ENCODE results near the gene RTL5. TPM values are rescaled to one million over a fixed set of nuclear protein-coding genes. Genes with fewer than 3 reads are reported as not detected.
A peak's percentile ranks its signal among the peaks of the same experiment; 100 is the strongest.

Gene RTL5
- total and polyA plus RNA-seq, 4 donors = 8.2 to 32.9 (median 20.0) TPM

DNA sequence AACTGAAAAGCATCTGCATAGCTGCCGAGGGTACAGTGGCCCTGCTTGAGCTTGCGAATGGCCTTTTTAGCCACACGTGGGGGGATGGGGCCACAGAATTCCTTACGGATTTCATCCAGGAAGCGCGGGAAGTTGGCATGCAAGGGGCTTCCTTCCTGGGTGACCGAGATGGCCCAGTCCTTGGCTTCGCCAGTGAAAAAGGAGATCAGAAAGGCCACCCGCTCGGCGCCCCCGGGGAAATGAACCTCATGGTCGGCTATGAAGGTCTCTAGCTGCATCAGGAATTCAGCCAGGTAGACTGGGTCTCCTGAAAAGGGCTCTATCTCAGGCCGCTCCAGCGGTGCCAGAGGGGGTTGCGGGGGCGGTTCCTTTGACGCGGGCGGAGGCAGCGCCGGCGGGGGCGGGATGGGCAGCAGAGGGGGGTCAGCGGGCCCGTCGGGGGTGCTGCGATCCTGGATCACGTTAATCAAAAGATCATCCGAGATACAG lies 909 bp downstream of the RTL5 start:
- Histone ChIP-seq H3K36me3 (ENCODE audit: control insufficient read depth, insufficient read depth, low read length) (peaks cover 20% of the 10 kb centered on the region), H3K4me1 (ENCODE audit: control insufficient read depth, insufficient read depth, low read length) (peaks cover 56% of the 10 kb centered on the region), H3K27me3 (ENCODE audit: control insufficient read depth, insufficient read depth, low read length) (peaks cover 42% of the 10 kb centered on the region), H3K4me3 (ENCODE audit: low read depth, low read length) (peak overlapping the region; percentile 47), H3K27ac (ENCODE audit: low read depth, low read length) (no peak overlapping the region), H3K9me3 (ENCODE audit: control insufficient read depth, insufficient read depth, low read length) (no peaks in the 10 kb centered on the region)
- WGBS (ENCODE audit: insufficient coverage) = 33% methylated on average over 30 of the region's 30 CpGs
- peak in 1 of 6 donors; percentile 12 for DNase-seq (ENCODE audit: low read depth in 4 of 6, low spot score in 6 of 6)

DNA sequence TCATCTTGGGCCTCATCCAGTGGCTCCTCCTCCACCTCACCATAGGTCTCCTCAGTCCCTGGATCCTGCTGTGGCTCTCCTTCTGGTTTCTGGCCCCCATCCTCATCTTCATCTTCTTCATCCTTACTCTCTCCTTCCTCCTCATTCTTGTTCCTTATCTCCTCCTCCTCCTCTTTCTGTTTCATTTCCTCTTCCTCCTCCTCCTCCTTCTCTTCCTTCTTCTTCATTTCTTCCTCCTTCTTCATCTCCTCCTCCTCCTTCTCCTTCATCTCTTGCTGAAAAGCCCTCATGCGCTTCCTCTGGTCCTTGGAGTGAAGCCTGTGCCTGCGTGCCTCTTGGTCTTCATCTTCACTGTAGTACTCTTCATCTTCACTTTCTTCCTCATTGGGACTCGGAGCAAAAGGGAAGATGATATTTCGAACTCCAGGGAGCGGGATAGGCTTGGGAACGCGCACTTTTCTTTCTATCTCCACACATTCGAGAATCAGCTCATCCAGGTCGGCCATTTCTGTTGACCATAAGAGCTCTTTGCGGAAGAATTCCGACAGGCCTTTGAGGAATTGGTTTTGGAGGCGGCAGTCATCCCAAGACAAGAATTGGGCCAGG lies 1.5 kb downstream of the RTL5 start:
- H3K4me3 ChIP-seq (ENCODE audit: low read depth, low read length) = peak overlapping the region; percentile 19
- no peak for DNase-seq (ENCODE audit: low read depth in 4 of 6, low spot score in 6 of 6)
- peaks cover 58% of the 10 kb centered on the region for H3K4me1 ChIP-seq (ENCODE audit: control insufficient read depth, insufficient read depth, low read length)
- peaks cover 20% of the 10 kb centered on the region for H3K36me3 ChIP-seq (ENCODE audit: control insufficient read depth, insufficient read depth, low read length)
- H3K27ac ChIP-seq (ENCODE audit: low read depth, low read length) = no peak overlapping the region
- no peaks in the 10 kb centered on the region for H3K9me3 ChIP-seq (ENCODE audit: control insufficient read depth, insufficient read depth, low read length)
- H3K27me3 ChIP-seq (ENCODE audit: control insufficient read depth, insufficient read depth, low read length) = peaks cover 47% of the 10 kb centered on the region
- WGBS (ENCODE audit: insufficient coverage) = 69% methylated on average over 10 of the region's 12 CpGs

DNA sequence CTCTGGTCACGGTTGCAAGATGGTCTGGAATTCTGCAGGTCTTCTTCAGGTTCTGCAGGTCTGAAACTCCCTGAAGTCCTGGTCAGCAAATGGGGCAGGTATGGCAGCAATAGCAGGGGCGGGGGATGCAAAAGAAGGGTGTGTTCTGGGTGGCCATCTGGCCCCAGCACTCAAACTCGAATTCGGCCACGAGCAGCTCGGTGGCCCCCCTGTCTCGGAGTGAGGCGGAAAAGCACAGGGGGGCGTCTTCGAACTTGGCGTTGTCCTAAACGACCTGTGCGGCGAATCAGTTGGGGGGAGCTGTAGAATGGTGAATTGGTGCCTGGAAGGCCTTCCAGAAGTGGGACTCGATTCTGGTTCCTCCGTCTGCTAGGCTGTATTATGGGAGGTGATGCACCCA lies 2.1 kb downstream of the RTL5 start:
- Histone ChIP-seq H3K27ac (ENCODE audit: low read depth, low read length) (no peak overlapping the region), H3K4me3 (ENCODE audit: low read depth, low read length) (no peak overlapping the region), H3K36me3 (ENCODE audit: control insufficient read depth, insufficient read depth, low read length) (peaks cover 20% of the 10 kb centered on the region), H3K27me3 (ENCODE audit: control insufficient read depth, insufficient read depth, low read length) (peaks cover 47% of the 10 kb centered on the region), H3K9me3 (ENCODE audit: control insufficient read depth, insufficient read depth, low read length) (no peaks in the 10 kb centered on the region), H3K4me1 (ENCODE audit: control insufficient read depth, insufficient read depth, low read length) (peaks cover 58% of the 10 kb centered on the region)
- no peak for DNase-seq (ENCODE audit: low read depth in 4 of 6, low spot score in 6 of 6)
- WGBS (ENCODE audit: insufficient coverage) = 90% methylated on average over 16 of the region's 16 CpGs

DNA sequence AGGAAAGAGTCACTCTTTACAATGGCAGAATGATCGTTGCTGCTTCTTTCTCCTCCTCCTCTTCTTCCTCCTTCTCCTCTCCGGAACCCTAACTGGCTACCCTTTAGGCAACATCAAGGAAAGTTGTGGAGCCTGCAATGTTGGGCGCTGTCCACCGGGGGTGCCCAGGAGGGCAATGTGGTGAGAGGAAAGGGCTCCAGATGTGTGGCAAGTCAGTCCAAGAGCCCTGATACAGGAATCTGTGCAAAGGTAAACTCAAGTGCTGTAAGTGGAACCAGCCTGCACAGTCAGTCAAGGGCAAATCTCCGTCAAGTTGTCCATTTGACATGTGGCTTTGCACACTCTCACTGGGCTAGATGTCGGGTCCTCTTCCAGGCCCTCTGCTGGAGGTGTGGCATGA lies 2.8 kb downstream of the RTL5 start:
- no peak overlapping the region for H3K27ac ChIP-seq (ENCODE audit: low read depth, low read length)
- H3K4me3 ChIP-seq (ENCODE audit: low read depth, low read length) = no peak overlapping the region
- WGBS (ENCODE audit: insufficient coverage) = 55% methylated on average over 5 of the region's 6 CpGs

DNA sequence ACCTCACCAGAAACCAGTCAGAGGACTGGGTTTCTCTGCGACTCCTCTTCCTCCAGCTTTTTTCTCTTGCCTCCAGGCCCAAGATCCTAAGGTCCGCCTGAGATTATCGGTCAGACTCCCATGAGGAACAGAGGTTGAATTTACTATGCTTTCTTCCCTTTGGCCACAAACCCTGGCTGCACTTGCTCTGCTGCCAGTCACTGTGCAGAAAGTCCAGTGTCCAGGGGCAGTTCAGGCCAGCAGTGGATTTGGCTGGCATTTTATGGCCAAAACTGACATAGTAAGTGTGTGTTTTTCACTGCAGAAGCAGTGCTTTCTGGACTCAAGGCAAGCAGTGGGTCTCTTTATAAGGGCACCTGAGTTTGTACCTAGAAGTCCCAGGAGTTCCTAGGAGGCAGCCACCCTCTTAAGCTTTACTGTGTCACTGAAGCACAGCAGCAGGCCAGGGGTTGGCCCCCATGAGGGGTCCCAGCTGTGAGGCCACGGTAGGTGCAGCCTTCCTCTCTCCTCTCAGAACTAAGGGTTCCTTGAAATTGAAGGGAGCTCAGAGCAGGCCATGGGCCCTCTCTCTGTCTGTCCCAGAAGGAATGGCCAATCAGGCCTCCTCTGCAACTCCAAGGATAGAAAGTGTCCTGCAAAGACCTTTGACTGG lies 3.4 kb downstream of the RTL5 start:
- H3K4me1 ChIP-seq (ENCODE audit: control insufficient read depth, insufficient read depth, low read length) = peaks cover 70% of the 10 kb centered on the region
- H3K4me3 ChIP-seq (ENCODE audit: low read depth, low read length) = no peak overlapping the region
- no peak overlapping the region for H3K27ac ChIP-seq (ENCODE audit: low read depth, low read length)
- peaks cover 36% of the 10 kb centered on the region for H3K27me3 ChIP-seq (ENCODE audit: control insufficient read depth, insufficient read depth, low read length)
- peaks cover 14% of the 10 kb centered on the region for H3K36me3 ChIP-seq (ENCODE audit: control insufficient read depth, insufficient read depth, low read length)
- WGBS (ENCODE audit: insufficient coverage) = 63% methylated on average over 4 of the region's 4 CpGs
- no peaks in the 10 kb centered on the region for H3K9me3 ChIP-seq (ENCODE audit: control insufficient read depth, insufficient read depth, low read length)
- no peak for DNase-seq (ENCODE audit: low read depth in 4 of 6, low spot score in 6 of 6)

More for the DNA sequence above, 2.8 kb downstream of the RTL5 start:
- DNase-seq (ENCODE audit: low read depth in 4 of 6, low spot score in 6 of 6) = no peak
- no peaks in the 10 kb centered on the region for H3K9me3 ChIP-seq (ENCODE audit: control insufficient read depth, insufficient read depth, low read length)
- H3K27me3 ChIP-seq (ENCODE audit: control insufficient read depth, insufficient read depth, low read length) = peaks cover 40% of the 10 kb centered on the region
- peaks cover 15% of the 10 kb centered on the region for H3K36me3 ChIP-seq (ENCODE audit: control insufficient read depth, insufficient read depth, low read length)
- peaks cover 64% of the 10 kb centered on the region for H3K4me1 ChIP-seq (ENCODE audit: control insufficient read depth, insufficient read depth, low read length)

DNA sequence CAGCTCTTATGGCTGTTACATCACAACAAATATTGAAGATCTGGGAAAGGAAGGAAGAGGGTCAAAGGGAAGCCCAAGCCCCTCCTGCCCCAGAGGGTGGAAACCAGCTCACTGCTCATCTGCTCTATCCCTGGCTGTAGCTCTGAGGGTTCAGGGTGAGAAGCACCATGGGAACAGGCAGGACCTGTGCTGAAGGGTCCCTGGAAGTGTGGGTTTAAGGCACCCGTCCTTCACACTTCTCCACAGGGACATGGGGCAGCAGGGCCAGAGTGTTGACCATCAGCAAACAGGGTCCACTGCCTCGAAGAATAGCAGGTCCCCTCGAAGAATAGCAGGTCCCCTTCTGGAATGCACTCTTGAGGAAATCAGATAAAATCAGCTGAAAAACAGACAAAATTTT lies 4.4 kb downstream of the RTL5 start:
- Histone ChIP-seq H3K4me3 (ENCODE audit: low read depth, low read length) (no peak overlapping the region), H3K27me3 (ENCODE audit: control insufficient read depth, insufficient read depth, low read length) (peaks cover 34% of the 10 kb centered on the region), H3K9me3 (ENCODE audit: control insufficient read depth, insufficient read depth, low read length) (no peaks in the 10 kb centered on the region), H3K36me3 (ENCODE audit: control insufficient read depth, insufficient read depth, low read length) (peaks cover 14% of the 10 kb centered on the region), H3K4me1 (ENCODE audit: control insufficient read depth, insufficient read depth, low read length) (peaks cover 67% of the 10 kb centered on the region), H3K27ac (ENCODE audit: low read depth, low read length) (no peak overlapping the region)
- 52% methylated on average over 3 of the region's 3 CpGs for WGBS (ENCODE audit: insufficient coverage)
- DNase-seq (ENCODE audit: low read depth in 4 of 6, low spot score in 6 of 6) = no peak

DNA sequence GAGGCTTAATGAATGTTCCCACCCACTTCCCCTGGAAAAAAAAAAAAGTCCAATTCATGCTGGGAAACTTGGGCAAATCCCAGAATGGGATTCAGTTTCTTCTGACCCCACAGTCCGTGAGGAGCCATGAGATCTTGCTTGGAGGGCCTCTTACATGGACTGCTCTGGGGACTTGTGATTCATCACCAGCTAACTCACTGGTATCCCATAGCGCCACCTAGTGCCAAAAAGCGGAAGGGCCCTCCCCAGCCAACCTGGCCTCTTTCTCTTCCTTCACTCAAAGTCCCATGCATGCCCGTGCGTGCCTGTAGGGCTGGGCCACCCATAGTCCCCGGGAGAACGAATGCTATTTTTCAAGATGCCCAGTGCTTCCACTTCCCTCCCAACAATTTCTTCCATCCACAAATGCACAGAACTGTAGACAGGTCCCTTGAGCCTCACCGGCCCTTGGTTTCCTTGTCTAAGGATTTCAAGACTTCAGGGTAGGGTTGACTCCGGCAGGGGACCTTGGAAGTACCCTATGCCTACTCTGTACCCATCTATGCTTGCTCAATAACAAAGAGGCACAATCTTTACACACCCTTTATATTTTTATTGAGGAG lies 5.1 kb downstream of the RTL5 start:
- Histone ChIP-seq H3K4me3 (ENCODE audit: low read depth, low read length) (no peak overlapping the region), H3K36me3 (ENCODE audit: control insufficient read depth, insufficient read depth, low read length) (peaks cover 14% of the 10 kb centered on the region), H3K27ac (ENCODE audit: low read depth, low read length) (peak overlapping the region; percentile 43), H3K4me1 (ENCODE audit: control insufficient read depth, insufficient read depth, low read length) (peaks cover 64% of the 10 kb centered on the region), H3K9me3 (ENCODE audit: control insufficient read depth, insufficient read depth, low read length) (no peaks in the 10 kb centered on the region), H3K27me3 (ENCODE audit: control insufficient read depth, insufficient read depth, low read length) (peaks cover 29% of the 10 kb centered on the region)
- DNase-seq (ENCODE audit: low read depth in 4 of 6, low spot score in 6 of 6) = peak in 5 of 6 donors; percentile 59 to 93 (median 70)
- 4% methylated on average over 7 of the region's 9 CpGs for WGBS (ENCODE audit: insufficient coverage)

DNA sequence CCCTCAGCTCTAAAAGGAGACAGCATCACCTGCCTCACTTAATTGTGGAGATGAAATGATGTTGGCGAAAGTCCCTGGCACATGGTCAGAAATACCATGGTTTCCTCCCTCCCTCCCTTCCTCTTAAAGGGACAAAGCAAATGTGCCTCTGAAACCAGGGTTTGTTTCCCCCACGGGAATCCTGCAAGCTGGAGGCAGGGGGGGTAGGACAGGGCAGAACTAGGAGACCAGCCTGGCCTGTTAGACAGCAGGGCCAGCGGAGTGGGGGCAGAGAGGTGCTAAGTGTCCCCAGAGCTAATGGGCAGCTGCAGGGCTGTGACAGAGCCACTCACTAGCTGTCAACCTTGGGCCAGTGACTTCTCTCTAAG lies 5.7 kb downstream of the RTL5 start:
- no peak overlapping the region for H3K4me3 ChIP-seq (ENCODE audit: low read depth, low read length)
- no peaks in the 10 kb centered on the region for H3K9me3 ChIP-seq (ENCODE audit: control insufficient read depth, insufficient read depth, low read length)
- H3K4me1 ChIP-seq (ENCODE audit: control insufficient read depth, insufficient read depth, low read length) = peaks cover 61% of the 10 kb centered on the region
- H3K27ac ChIP-seq (ENCODE audit: low read depth, low read length) = peak overlapping the region; percentile 43
- peak in 2 of 6 donors; percentile 32 for DNase-seq (ENCODE audit: low read depth in 4 of 6, low spot score in 6 of 6)
- 50% methylated on average over 1 of the region's 3 CpGs for WGBS (ENCODE audit: insufficient coverage)
- peaks cover 27% of the 10 kb centered on the region for H3K27me3 ChIP-seq (ENCODE audit: control insufficient read depth, insufficient read depth, low read length)
- peaks cover 14% of the 10 kb centered on the region for H3K36me3 ChIP-seq (ENCODE audit: control insufficient read depth, insufficient read depth, low read length)

DNA sequence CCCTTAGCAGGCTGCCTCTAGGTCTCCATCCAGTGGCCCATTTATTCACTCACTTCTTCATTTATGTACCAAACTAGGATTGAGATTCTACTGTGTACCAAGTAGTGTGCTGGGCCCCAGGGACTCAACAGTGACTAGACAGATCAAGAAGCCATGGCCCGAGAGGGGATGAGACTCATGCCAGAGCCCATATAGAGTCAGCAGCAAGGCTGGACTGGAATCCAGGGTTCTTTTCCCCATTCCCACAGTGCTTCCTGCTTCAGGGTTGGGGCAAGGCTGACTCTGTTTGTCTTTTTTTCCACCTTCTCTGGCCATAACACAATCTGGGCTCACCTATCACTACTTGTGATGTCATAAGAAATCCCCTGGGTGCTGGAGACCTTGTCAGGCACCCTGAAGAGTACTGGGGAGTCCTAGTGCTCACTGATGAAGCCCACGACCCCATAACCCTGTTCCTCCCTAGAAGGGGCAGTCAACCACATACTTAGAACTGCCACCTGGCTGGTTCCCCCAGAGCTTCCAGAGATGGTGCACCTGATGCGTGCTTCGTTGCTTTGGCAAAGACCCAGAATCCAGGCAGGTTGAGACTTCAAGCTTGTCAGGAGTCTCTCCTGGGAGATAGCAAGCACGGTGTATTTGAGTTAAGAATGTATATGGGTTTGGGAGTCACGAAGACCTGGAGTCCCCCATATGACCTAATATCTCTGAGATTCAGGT lies 6.2 kb downstream of the RTL5 start:
- H3K27ac ChIP-seq (ENCODE audit: low read depth, low read length) = peak overlapping the region; percentile 12
- peaks cover 60% of the 10 kb centered on the region for H3K4me1 ChIP-seq (ENCODE audit: control insufficient read depth, insufficient read depth, low read length)
- H3K27me3 ChIP-seq (ENCODE audit: control insufficient read depth, insufficient read depth, low read length) = peaks cover 24% of the 10 kb centered on the region
- H3K4me3 ChIP-seq (ENCODE audit: low read depth, low read length) = no peak overlapping the region
- H3K36me3 ChIP-seq (ENCODE audit: control insufficient read depth, insufficient read depth, low read length) = peaks cover 14% of the 10 kb centered on the region
- no peak for DNase-seq (ENCODE audit: low read depth in 4 of 6, low spot score in 6 of 6)
- WGBS (ENCODE audit: insufficient coverage) = 63% methylated on average over 5 of the region's 6 CpGs
- H3K9me3 ChIP-seq (ENCODE audit: control insufficient read depth, insufficient read depth, low read length) = no peaks in the 10 kb centered on the region

Measured in spinal cord (tissue), 10 donors.